ENCODE results near the gene PPP3CA.
"Not testable (repeated sequence)": the region's sequence is repeated elsewhere in the genome, so short reads cannot be mapped to it uniquely, and the experiment has no call there.

The PPP3CA gene

DNA sequence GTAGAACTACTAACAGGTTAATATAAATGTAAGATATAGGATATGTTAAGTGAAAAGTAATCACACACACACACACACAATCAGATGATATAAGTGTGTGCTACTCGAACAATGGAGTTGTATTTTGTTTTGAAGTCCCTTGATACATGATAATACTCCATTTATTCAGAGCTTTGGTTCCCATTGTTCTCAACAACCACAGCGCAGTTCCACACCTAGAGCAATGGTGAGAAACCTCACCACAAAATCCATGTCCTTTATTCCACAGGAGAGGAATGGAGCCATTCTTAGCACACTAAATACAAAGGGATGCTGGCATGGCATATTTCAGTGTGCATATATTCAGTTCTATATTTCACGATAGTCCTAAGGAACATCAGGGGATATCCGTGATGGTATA lies 139.2 kb downstream of the PPP3CA start:
- DNase-seq (ENCODE audit: low read depth): no peak

GRCh38 chr4:101205916-101206315 lies 141.4 kb downstream of the PPP3CA start:
- no peak for DNase-seq (ENCODE audit: low read depth)

DNA sequence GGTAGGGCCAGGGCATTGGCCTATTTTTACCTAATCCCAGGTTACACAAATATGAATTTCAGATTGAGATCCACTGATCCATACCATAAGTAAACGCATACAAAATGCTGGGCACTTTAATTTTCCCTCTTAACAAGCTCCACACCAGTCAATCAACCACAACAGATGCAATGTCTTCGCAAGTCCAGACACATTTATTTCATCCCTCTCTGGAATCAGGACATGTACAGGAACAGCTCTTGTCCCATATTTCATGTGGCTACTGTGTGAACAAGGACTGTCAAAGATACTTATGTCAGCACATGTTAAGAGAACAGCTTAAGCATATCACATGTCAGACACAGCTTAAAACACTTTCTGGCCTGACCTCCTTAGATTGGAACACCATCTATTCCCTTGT lies 145.9 kb downstream of the PPP3CA start:
- no peak for DNase-seq (ENCODE audit: low read depth)

DNA sequence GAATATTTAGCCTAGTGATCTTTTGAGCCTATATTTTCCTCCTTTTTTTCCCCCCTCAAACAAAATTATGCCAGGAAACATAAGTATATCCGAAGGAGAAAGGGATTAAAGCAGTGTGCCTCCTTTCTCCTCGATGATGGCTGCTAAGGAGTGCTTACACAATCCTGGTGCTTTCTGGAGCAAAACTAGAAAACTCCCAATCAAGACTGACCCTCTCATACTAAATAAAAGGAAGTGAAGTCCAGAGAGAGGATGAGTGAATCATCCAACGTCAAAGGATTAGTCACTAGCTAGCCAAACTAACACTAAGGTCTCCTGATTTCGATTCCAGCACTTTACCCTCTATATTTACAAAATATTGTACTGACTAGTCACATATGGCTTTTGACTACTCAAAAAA lies 146.8 kb downstream of the PPP3CA start:
- no peak for DNase-seq (ENCODE audit: low read depth)

- DNase-seq (ENCODE audit: low read depth): no peak
These were observed 147.6 kb downstream of the PPP3CA start for GRCh38 chr4:101199507-101200285.

DNA sequence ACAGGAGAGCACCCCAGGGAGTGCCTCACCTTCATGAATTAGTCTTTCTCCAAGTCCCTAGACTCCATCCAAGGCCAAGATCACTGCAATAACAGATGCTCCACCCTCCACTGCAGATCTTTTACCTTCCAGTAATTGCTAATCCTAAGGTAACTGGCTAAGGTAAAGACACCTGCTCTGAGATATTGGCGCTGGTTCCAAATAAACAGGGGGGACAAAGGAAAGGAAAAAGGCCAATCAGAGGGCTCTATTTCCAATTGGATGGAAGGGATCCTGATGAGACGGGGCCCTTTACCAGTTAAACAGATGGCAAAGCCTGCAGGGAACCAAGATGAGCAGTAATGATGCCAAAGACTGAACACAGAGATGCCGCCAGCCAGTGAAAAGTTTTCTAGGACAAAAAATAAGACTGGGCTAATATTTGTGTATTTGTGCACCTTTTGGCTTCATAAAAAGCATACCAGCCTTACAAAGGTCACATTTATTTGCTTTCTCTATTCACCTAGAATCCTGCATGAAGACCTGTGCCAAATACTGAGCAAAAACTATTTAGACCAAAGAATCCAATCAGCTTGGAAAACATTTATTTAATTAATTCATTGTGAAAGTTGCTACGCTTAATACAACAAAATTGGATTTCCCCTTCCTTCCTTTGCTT lies 148.5 kb downstream of the PPP3CA start:
- no peak for DNase-seq (ENCODE audit: low read depth)

DNA sequence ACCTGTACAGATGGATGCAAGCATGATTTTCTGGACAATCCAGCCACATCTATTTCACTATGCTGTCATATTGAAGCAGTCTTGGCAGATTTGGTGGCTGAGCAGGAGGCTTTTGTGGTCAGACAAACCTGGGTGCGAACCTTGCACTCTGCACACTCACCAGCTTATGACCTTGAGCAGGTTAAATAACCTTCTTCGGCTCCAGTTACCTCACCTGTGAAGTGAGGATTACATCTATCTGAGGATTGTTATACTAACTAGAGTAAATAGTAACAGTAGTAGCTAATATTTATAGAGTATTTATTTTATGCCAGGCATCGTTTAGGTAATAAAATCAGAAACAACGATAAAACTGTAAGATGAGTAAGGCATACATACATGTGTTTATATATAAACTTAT lies 150.0 kb downstream of the PPP3CA start:
- DNase-seq (ENCODE audit: low read depth): no peak

GRCh38 chr4:101192244-101192643 lies 155.1 kb downstream of the PPP3CA start:
- no peak for DNase-seq (ENCODE audit: low read depth)

DNA sequence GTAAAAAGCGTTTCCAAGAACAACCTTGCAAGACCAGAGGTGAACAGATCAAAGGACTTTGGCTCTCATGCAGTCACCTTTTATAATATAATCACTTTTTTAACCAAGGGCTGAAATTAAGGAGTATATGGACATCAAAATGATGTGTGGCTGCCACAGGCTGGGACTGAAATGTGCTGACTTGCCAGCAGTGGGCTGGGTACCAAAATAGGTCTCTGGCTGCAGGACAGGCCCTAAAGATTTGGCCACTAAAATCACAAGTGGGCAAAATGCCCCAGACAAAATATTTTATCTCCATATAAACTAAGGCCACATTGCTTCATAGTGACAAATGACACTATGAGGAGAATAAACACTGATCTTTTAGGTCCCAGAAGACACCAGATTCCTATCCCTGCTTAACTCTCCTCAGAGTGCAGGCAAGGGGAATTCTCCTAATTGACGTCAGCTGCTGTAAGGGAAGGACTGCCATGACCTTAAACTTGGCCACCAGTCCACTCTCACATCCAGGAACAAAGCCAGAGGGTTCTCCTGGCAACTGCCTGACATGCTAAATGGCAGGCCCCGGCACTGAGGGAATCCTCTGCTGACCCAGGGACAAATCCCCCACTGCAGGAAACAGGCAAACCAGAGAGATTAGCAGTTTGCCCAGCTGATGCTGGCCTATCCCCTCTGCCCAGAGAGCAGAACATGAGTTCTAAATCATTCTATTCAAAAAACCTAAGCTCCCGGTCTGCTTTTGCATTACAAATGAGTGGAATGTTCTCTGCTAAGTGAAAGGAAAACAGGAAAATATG lies 155.8 kb downstream of the PPP3CA start:
- no peak for DNase-seq (ENCODE audit: low read depth)

DNA sequence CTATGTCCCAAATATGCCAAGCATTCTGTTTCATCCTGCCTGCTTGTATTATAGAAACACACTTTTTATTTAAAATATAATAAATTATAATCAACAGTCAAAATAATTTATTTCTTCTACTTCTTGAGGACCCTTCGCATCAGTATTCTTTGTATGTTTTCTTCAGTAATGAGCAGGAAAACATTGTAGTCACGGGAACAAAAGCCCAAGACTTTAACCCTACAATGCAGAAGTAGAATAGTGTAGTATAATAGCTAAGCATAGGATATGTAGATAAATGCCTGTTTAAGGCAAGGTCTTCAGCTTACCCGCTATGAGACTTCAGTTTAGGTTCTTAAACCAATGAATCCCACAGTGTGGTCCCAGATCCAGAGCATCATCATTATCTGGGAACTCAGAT lies 156.6 kb downstream of the PPP3CA start:
- no peak for DNase-seq (ENCODE audit: low read depth)

- no peak for DNase-seq (ENCODE audit: low read depth)
These were observed 158.4 kb downstream of the PPP3CA start for GRCh38 chr4:101188906-101189305.

DNA sequence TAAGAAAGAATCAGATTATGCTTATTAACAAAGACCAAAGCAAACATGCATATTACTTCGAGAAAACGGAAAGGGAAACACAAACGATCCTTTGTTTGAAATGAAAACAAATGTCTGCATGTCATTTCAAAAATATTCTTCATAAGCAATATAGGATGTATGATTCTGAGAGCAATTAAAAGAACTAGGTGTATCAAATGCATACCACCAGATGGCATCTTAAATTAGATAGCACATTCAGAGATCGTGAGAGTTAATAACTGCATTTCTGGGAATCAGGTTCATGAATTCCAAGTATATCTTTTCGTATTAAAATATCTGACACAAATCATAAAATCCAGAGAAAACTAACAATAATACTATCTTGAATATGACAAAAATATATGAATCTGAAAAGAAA lies 159.5 kb downstream of the PPP3CA start:
- no peak for DNase-seq (ENCODE audit: low read depth)

- no peak for DNase-seq (ENCODE audit: low read depth)
These were observed 160.7 kb downstream of the PPP3CA start for GRCh38 chr4:101186567-101187184.

- no peak for DNase-seq (ENCODE audit: low read depth)
These were observed 162.7 kb downstream of the PPP3CA start for GRCh38 chr4:101184668-101185067.

GRCh38 chr4:101183666-101184373 lies 163.5 kb downstream of the PPP3CA start:
- no peak for DNase-seq (ENCODE audit: low read depth)

DNA sequence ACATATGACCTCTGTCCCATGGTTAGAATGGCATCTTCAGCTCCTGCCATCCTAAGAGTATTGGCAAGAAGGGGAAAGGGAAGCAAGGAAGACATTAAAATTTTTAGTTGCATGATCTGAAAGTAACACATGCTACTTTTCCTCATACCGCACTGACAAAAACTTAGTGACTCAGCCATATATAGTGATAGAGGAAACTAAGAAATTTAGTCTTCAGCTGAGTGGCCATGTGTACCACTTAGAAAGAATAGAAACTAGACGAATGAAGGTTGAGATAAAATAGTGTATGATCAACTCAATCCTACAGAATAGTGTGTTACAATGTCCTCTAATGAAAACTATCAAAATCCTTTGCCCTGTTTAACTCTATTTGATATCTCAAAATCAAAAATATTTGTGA lies 164.1 kb downstream of the PPP3CA start:
- no peak for DNase-seq (ENCODE audit: low read depth)

- DNase-seq (ENCODE audit: low read depth): not testable (repeated sequence)
These were observed 164.6 kb downstream of the PPP3CA start for GRCh38 chr4:101182688-101183087.

DNA sequence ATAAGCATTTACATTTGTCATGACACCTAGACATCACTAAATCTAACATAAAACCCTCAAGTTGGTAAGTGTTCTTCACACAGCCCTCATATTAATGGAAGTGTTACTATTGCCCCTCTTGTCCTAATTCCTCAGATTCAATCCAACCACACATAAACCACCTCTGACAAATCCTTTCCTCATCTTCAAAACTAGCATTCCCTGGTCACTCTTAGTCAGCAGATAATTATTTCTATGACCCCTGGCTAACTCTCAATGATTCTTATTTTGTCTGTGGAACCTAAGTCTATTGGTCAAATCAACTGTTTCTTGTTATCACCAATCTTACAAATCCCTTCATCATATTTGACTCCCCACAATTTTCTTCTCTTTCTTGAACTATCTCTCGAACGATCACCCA lies 168.6 kb downstream of the PPP3CA start:
- DNase-seq (ENCODE audit: low read depth): no peak

DNA sequence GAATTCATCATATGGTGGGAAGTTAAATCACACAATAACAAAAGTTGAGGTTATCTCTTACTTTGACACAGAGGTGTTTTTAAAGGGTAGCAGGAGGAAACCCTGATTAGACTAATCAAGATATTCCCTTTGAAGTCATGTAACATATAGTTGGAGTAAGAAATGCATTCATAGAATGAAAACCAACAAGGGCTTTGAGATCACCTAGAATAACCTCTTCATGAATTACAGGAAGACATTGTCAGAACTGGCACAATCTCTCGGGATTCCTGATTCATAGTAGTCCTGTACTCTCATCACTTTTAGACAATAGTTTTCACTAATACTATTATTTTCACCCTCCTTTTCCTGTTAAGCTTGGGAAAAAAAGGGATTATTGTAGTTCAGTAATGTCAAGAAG lies 170.2 kb downstream of the PPP3CA start:
- no peak for DNase-seq (ENCODE audit: low read depth)

DNA sequence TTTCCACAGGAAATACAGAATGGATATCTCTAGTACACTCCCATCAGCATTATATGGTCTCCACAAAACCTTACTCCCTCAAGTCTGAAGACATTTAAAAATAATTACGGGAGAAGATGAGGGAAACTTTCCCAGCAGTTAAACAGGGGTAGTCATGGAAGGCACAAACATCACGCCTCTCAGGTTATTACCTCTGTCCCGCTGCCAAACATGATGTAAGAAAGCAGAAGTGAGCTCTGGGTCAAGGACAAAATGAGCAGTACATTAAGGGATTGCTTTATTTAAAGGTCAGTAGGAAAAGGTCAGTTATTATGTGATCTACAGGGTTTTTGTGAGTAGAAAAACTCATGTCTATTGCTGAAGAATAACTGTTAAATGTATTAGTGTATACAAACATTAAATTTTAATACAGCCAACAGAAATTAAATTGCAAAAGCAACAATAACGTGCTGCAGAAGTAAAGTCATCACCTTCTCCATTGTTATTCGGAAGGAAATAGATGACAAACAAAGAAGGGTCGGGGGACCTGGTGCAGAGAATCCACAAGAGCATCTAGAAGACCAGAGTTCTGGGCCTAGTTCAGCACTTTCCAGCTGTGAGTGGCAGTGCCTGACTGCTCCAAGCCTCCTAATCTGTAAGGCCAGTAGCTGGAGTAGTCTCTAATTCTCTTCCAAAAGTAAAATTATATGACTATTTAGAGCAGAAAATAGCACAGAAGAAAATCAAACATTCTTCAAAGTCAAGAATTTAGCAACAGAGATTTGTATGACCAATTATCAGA lies 171.2 kb downstream of the PPP3CA start:
- no peak for DNase-seq (ENCODE audit: low read depth)
